ENCODE data around the gene SLC16A5. TPM values are rescaled to one million over a fixed set of nuclear protein-coding genes. Genes with fewer than 3 reads are reported as not detected.

Gene SLC16A5
- total RNA-seq, 1 donor from 2014 or later, result 5.5 TPM

DNA sequence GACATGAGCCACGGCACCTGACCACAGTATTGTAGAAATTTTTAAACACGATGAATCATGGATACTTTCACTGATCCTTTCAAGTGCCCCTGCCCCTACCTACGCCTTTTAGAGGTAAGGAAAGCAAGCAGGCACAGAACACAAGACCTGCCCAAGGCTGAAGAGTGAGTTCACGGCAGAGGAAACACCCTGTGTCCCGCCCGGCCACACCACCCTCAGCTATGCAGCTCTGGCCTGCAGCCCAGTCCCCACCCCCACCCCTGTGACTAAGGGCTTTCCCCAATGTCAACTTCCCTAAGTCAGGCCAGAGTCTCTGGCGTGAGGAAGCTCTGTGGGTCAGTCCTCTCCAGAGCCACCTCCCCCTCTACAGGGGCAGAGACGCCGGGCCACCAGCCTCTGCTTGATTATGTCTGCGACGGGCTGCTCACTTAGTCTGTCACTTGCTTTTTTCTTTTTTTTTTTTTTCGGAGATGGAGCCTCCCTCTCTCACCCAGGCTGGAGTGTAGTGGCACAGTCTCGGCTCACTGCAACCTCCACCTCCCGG lies 8.4 kb downstream of the SLC16A5 start:
- peaks cover 3% of the 10 kb centered on the region for H3K36me3 Mint-ChIP-seq (ENCODE audit: low read depth)
- H3K27ac Mint-ChIP-seq, result no peak overlapping the region
- H3K9me3 Mint-ChIP-seq, result no peaks in the 10 kb centered on the region
- DNase-seq (ENCODE audit: low spot score), result no peak
- H3K27me3 Mint-ChIP-seq (ENCODE audit: insufficient read depth), result peaks cover 2% of the 10 kb centered on the region
- H3K4me3 Mint-ChIP-seq, result no peak overlapping the region
- intact Hi-C loops (cut with micrococcal nuclease), result no loop called here
- peaks cover 9% of the 10 kb centered on the region for H3K4me1 Mint-ChIP-seq (ENCODE audit: low read depth)

DNA sequence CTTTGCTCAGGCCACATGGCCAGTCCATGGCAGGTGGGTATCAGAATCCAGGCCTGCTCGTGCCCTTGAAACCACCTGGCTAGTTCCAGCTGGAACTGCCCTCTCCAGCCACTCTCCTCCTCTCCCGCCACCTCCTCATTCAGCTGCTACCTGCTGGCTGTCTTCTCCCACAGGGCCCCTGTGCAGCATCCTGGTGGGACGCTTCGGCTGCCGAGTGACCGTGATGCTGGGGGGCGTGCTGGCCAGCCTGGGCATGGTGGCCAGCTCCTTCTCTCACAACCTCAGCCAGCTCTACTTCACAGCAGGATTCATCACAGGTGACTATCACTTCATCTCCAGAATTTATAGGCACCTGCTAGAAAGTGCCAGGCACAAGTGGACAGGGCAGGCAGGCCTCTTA lies 10.1 kb downstream of the SLC16A5 start:
- DNase-seq (ENCODE audit: low spot score), result no peak

DNA sequence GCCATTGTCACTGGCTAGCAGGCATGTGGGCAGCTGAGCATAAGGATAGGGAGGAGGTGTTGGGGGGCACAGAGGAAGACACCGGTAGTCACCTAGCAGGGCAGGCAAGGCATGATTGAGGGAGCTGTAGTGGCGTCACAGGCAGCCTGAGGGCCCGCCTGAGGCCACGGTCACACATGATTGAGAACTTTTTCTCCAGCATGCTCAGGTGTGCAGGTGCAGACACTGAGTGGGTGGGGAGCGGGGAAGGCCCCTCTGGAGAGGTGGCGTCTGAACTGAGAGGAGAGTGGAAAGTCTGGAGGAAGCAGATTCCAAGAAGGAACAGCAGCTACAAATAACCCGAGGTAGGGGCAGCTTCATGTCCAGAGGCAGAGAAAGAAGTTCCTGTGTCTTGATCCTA lies 11.1 kb downstream of the SLC16A5 start:
- Mint-ChIP-seq H3K4me1 (ENCODE audit: low read depth) (no peaks in the 10 kb centered on the region), H3K9me3 (no peaks in the 10 kb centered on the region), H3K27me3 (ENCODE audit: insufficient read depth) (peaks cover 2% of the 10 kb centered on the region), H3K36me3 (ENCODE audit: low read depth) (peaks cover 5% of the 10 kb centered on the region), H3K27ac (no peak overlapping the region), H3K4me3 (no peak overlapping the region)
- no peak for DNase-seq (ENCODE audit: low spot score)
- intact Hi-C loops (cut with micrococcal nuclease), result no loop called here

More for the DNA sequence above, 10.1 kb downstream of the SLC16A5 start:
- Mint-ChIP-seq H3K9me3 (no peaks in the 10 kb centered on the region), H3K4me1 (ENCODE audit: low read depth) (no peaks in the 10 kb centered on the region), H3K36me3 (ENCODE audit: low read depth) (peaks cover 5% of the 10 kb centered on the region), H3K27me3 (ENCODE audit: insufficient read depth) (peaks cover 2% of the 10 kb centered on the region), H3K27ac (no peak overlapping the region), H3K4me3 (no peak overlapping the region)
- intact Hi-C loops (cut with micrococcal nuclease), result no loop called here

DNA sequence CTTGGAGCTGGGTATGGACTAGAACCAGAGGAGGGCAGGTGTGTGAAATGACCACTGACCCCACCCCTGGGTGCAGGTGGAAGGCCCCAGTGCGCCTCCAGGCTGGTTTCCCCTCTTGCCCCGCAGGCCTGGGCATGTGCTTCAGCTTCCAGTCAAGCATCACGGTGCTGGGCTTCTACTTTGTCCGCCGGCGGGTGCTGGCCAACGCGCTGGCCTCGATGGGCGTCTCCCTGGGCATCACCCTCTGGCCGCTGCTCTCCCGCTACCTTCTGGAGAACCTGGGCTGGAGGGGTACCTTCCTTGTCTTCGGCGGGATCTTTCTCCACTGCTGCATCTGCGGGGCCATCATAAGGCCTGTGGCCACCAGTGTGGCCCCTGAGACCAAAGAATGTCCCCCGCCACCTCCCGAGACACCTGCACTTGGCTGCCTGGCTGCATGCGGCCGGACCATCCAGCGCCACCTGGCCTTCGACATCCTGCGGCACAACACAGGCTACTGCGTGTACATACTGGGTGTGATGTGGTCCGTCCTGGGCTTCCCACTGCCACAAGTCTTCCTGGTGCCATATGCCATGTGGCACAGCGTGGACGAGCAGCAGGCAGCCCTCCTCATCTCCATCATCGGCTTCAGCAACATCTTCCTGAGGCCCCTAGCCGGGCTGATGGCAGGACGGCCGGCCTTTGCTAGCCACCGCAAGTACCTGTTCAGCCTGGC lies 12.3 kb downstream of the SLC16A5 start:
- Mint-ChIP-seq H3K27ac (no peak overlapping the region), H3K4me3 (no peak overlapping the region), H3K4me1 (ENCODE audit: low read depth) (no peaks in the 10 kb centered on the region), H3K36me3 (ENCODE audit: low read depth) (peaks cover 5% of the 10 kb centered on the region), H3K27me3 (ENCODE audit: insufficient read depth) (peaks cover 2% of the 10 kb centered on the region), H3K9me3 (no peaks in the 10 kb centered on the region)
- no peak for DNase-seq (ENCODE audit: low spot score)
- intact Hi-C loops (cut with micrococcal nuclease), result no loop called here

DNA sequence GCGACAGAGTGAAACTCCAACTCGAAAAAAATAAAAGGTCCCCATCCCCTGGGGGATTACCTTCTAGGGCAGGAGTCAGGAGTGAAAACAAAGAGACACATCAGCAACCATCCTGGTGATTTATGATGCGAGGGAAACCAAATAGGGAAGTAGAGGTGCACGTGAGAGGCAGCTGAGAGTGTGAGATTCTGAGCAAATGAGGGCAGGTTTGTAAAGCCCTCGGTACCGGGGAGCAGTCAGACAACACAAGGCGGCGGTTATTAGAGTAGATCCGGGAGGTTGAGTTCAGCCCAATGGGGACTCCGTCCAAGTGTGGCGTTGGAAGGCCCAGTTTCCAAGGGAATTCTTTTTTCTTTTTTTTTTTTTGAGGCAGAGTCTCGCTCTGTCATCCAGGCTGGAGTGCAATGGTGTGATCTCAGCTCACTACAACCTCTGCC lies 14.6 kb downstream of the SLC16A5 start:
- Mint-ChIP-seq H3K4me1 (ENCODE audit: low read depth) (no peaks in the 10 kb centered on the region), H3K36me3 (ENCODE audit: low read depth) (peaks cover 5% of the 10 kb centered on the region), H3K27me3 (ENCODE audit: insufficient read depth) (peaks cover 2% of the 10 kb centered on the region), H3K4me3 (no peak overlapping the region), H3K27ac (no peak overlapping the region), H3K9me3 (no peaks in the 10 kb centered on the region)
- DNase-seq (ENCODE audit: low spot score), result no peak
- intact Hi-C loops (cut with micrococcal nuclease), result no loop called here

DNA sequence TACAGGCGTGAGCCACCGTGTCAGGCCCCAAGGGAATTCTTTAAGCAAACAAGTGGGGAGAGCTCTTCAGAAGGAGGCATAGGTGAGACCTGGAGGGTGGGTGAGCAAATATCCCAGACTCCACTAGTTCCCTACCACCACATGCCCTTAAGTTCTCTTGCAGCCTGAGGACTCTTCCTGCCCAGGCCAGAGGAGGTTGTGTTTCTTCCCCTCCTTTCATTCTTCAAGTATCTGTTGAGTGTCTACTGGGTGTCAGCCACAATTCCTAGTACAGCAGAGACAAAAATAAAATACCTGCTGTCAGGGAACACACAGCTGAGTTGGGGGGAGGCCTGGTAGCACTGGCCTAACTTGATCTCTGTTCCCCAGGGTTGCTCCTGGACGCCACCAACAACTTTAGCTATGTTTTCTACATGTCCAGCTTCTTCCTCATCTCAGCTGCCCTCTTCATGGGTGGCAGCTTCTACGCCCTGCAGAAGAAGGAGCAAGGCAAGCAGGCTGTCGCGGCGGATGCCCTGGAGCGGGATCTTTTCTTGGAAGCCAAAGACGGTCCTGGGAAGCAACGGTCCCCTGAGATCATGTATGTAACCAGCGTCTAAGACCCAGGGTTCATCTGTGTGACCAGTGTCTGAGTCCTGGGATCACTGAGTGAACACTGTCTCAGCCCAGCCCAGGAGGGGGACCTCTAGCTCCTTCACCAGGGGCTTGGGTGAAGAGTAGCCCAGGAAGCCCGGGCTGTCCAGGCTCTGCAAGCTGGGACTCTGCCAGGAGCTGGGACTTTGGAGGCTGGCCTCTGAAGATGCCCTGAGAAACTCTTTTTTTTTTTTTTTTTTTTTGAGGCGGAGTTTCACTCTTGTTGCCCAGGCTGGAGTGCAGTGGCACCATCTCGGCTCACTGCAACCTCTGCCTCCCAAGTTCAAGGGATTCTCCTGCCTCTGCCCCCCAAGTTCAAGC lies 16.1 kb downstream of the SLC16A5 start:
- no peaks in the 10 kb centered on the region for H3K27me3 Mint-ChIP-seq (ENCODE audit: insufficient read depth)
- H3K4me1 Mint-ChIP-seq (ENCODE audit: low read depth), result peaks cover 7% of the 10 kb centered on the region
- no peak overlapping the region for H3K27ac Mint-ChIP-seq
- DNase-seq (ENCODE audit: low spot score), result no peak
- H3K9me3 Mint-ChIP-seq, result no peaks in the 10 kb centered on the region
- intact Hi-C loops (cut with micrococcal nuclease), result no loop called here
- peaks cover 1% of the 10 kb centered on the region for H3K36me3 Mint-ChIP-seq (ENCODE audit: low read depth)
- no peak overlapping the region for H3K4me3 Mint-ChIP-seq

DNA sequence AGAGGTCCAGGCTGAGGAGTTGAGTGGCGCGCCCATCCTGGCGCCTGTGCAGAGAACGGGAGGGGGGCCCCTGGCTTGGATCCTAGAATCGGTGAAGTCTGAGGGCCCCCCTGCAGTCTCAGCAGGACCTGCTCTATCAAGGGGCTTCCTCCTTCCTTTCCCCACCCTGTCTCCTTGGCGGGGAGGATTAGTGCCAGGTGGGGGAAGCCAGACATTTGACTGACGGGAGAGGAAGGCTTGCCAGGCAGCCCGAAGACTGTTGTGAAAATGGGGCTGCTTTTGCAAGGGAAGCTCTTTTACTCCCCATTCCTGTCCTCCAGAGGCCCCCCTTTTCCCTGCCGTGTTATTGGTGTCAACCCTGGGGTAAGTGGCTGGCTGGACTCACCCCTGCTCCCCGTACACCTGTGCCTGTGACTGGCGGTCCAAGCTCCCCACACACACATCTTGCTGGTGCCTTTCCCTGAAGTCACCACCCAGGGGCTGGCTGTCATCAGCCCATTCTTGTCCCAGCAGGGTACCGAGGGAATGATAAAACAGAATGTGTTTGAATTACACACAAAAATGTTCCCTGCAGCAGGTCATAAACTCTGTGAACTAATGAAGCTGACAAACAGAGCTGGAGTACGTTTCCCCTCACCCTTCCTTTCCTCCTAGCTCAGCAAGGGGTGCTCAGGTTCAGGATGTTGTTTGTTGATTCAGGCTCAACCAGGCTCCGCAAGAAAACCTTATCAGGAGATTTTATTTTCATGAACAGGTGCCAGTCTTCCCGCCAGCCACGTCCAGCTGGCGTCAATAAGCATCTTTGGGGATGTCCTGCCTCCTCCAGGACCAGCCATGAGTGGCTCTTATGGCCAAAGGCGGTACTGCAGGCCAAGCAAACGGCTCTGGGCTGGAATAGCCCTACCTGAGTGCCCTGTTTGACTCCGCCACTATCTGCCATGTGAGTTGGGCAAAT lies 17.6 kb downstream of the SLC16A5 start:
- peaks cover 1% of the 10 kb centered on the region for H3K36me3 Mint-ChIP-seq (ENCODE audit: low read depth)
- intact Hi-C loops (cut with micrococcal nuclease), result loop anchor here (5.0 kb wide), 2 partner anchors 38 to 143 kb away; no protein-coding TSS in a partner anchor
- H3K27ac Mint-ChIP-seq, result no peak overlapping the region
- no peaks in the 10 kb centered on the region for H3K27me3 Mint-ChIP-seq (ENCODE audit: insufficient read depth)
- H3K9me3 Mint-ChIP-seq, result no peaks in the 10 kb centered on the region
- peaks cover 12% of the 10 kb centered on the region for H3K4me1 Mint-ChIP-seq (ENCODE audit: low read depth)
- no peak overlapping the region for H3K4me3 Mint-ChIP-seq
- no peak for DNase-seq (ENCODE audit: low spot score)

DNA sequence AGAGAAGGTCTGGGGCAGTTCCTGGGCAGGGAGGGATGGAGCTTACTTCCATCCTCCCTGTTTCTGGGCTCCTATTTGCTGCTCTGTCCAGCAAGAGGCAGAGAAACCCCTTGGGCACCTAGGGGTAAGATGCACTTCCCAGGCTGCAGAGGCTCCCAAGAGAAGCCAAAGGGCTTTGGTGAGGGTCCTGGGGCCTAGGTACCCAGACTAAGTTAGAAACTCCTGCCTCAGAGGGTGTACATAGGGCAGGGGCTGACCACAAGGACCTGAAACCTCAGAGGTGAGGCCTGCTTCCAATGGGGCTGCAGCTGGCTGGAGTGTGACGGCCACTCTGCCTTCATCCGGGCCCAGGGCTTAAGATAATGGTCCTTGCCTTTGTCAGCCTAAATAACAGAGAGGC lies 20.4 kb downstream of the SLC16A5 start:
- H3K4me1 Mint-ChIP-seq (ENCODE audit: low read depth), result peaks cover 24% of the 10 kb centered on the region
- intact Hi-C loops (cut with micrococcal nuclease), result loop anchor here (2.0 to 5.0 kb wide), 3 partner anchors 31 to 146 kb away; no protein-coding TSS in a partner anchor
- H3K9me3 Mint-ChIP-seq, result no peaks in the 10 kb centered on the region
- H3K27ac Mint-ChIP-seq, result no peak overlapping the region
- H3K36me3 Mint-ChIP-seq (ENCODE audit: low read depth), result peaks cover 7% of the 10 kb centered on the region
- no peaks in the 10 kb centered on the region for H3K27me3 Mint-ChIP-seq (ENCODE audit: insufficient read depth)
- DNase-seq (ENCODE audit: low spot score), result no peak
- peak overlapping the region; percentile 90 for H3K4me3 Mint-ChIP-seq

DNA sequence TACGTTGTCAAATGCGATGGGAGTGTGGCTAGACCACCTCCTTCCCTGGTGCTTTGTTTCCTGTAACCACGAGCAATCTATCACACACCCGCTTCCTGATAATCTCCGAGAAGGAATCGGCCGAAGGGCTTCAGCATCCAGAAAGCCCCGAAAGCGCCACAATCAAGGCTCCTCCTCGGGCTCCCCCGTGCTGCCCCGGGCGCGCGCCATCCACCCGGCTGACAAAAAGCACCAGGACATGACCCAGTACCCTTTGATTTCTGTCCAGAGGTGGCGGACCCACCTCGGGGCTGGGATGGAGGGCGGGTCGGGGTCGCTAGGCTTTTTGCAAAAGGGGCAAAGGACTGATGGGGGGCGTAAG lies 21.3 kb downstream of the SLC16A5 start:
- peaks cover 30% of the 10 kb centered on the region for H3K4me1 Mint-ChIP-seq (ENCODE audit: low read depth)
- no peak for DNase-seq (ENCODE audit: low spot score)

DNA sequence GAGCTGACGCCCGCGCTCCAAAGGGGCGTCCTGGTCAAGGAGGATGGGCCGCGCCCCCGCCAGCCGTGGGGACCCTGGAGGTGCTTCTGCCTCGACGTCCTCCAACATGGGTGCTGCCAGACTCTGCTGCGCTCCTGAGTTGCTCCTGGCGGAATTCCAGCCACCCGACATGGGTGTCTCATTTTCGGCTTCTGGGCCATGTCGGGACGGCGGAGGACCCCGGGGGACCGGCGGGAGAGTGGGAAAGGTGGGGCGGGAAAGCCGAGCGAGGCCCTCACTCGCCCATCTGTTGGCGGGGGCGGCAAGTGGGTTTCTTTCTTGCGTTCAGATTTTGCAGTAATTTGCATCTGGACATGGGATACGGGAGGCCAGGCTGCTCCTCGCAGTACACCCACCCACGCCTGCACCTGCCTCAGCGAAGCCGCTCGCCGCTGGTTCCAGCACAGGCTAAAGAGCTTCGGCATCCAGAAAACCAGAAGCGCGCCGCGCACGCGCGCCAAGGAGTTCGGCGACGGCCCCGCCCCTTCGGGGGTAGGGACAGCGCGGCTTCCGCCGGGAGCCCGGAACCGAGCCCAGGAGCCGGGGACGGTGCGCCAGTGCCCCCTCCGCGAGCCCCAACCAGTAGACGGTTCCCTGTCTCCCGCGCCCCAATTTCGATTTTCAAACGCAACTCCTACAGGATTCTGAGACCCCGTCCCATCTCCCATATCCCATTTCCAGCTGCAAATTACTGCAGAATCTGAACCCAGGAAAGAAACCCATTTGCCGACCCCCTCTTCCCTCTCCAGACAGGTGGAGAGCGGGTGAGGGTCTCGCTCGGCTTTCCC lies 21.9 kb downstream of the SLC16A5 start, which contains the start of gene ARMC7:
Gene ARMC7, plus strand, starts transcription at position 563 of the 827 bp plus-strand sequence. CDS start 320 bp downstream, outside the sequence.
- Mint-ChIP-seq H3K27ac (peak within 1 kb of the TSS; percentile 84), H3K9me3 (no peaks in the 10 kb centered on the region), H3K4me3 (peak within 1 kb of the TSS; percentile 93), H3K36me3 (ENCODE audit: low read depth) (peaks cover 12% of the 10 kb centered on the region), H3K27me3 (ENCODE audit: insufficient read depth) (no peaks in the 10 kb centered on the region), H3K4me1 (ENCODE audit: low read depth) (peaks cover 36% of the 10 kb centered on the region)
- peak; percentile 93 for DNase-seq (ENCODE audit: low spot score)
- intact Hi-C loops (cut with micrococcal nuclease), result loop anchor here (1.0 to 5.0 kb wide), 9 partner anchors 22 to 153 kb away; partner anchors contain the start of genes ATP5PD, CDR2L, GGA3 and JPT1

More for the DNA sequence above, 21.3 kb downstream of the SLC16A5 start:
- intact Hi-C loops (cut with micrococcal nuclease), result loop anchor here (1.0 to 5.0 kb wide), 8 partner anchors 22 to 147 kb away; partner anchors contain the start of genes ATP5PD, CDR2L, JPT1 and NUP85
- no peaks in the 10 kb centered on the region for H3K9me3 Mint-ChIP-seq
- no peaks in the 10 kb centered on the region for H3K27me3 Mint-ChIP-seq (ENCODE audit: insufficient read depth)
- H3K4me3 Mint-ChIP-seq, result peak overlapping the region; percentile 90
- H3K36me3 Mint-ChIP-seq (ENCODE audit: low read depth), result peaks cover 8% of the 10 kb centered on the region
- peak overlapping the region; percentile 34 for H3K27ac Mint-ChIP-seq

DNA sequence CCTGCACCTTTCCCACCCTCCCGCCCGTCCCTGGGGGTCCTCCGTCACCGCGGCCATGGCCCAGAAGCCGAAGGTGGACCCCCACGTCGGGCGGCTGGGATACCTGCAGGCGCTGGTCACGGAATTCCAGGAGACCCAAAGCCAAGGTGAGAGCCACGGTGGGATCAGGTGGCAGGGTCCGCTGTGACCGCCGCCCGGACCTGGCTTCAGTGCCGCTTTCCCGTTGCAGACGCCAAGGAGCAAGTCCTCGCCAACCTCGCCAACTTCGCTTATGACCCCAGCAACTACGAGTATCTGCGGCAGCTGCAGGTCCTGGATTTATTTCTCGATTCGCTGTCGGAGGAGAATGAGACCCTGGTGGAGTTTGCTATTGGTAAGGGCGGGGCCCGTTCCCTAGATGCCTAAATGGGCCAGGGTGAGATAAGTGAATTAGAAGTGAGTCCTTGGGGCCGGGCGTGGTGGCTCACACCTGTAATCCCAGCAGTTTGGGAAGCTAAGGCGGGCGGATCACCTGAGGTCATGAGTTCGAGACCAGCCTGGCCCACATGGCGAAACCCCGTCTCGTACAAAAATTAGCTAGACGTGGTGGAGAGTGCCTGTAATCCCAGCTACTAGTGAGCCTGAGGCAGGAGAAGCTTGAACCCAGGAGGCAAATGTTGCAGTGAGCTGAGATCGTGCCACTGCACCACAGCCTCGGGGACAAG lies 22.6 kb downstream of the SLC16A5 start:
- DNase-seq (ENCODE audit: low spot score), result no peak
- Mint-ChIP-seq H3K36me3 (ENCODE audit: low read depth) (peaks cover 16% of the 10 kb centered on the region), H3K27me3 (ENCODE audit: insufficient read depth) (no peaks in the 10 kb centered on the region), H3K4me3 (peak overlapping the region; percentile 93), H3K9me3 (no peaks in the 10 kb centered on the region), H3K4me1 (ENCODE audit: low read depth) (peaks cover 41% of the 10 kb centered on the region), H3K27ac (peak overlapping the region; percentile 79)
- intact Hi-C loops (cut with micrococcal nuclease), result loop anchor here (5.0 kb wide), 1 partner anchor 152 kb away; the partner anchor contains the start of genes GGA3 and MRPS7

All from activated T-helper 1 cell treated with anti-CD3 and anti-CD28 coated beads, Interleukin-12 subunit alpha, Interleukin-12 subunit beta, Interleukin-2, Interleukin-4 antibody, amounts not matched to agents 30 ng/mL and 10 ng/mL and 1 ng/mL, durations not matched to agents 14 hours and 24 hours and 36 hours (primary cell).